GM12891 (cell line): ENCODE data around the gene PFKFB2.

Experiments used
- DNase-seq: peaks from one replicate; pipeline ENCODE4 v3.0.0; 2011; ENCODE audit warnings: low spot score; ENCODE audit not compliant: insufficient read length
- FAIRE-seq: peaks from 2 replicates; lab custom pipeline; 2011; peaks lifted over from hg19 to GRCh38; lab: Jason Lieb, UNC
- PAX5 ChIP-seq: IDR thresholded peaks from 2 replicates; pipeline ENCODE4 v1.6.1; 2011; ENCODE audit warnings: low read length, moderate library complexity, mild to moderate bottlenecking; ENCODE audit not compliant: insufficient read depth, severe bottlenecking
- POLR2A ChIP-seq: IDR thresholded peaks from 2 replicates; pipeline ENCODE4 v1.6.1; 2011; ENCODE audit warnings: low read depth, low read length, control low read depth
- POLR2AphosphoS5 ChIP-seq: IDR thresholded peaks from 2 replicates; pipeline ENCODE4 v1.6.1; 2011; ENCODE audit warnings: low read depth, low read length, control low read depth
- POU2F2 ChIP-seq: IDR thresholded peaks from 2 replicates; pipeline ENCODE4 v1.6.1; 2011; ENCODE audit warnings: low read depth, mild to moderate bottlenecking, control low read depth, low read length, moderate library complexity
- SPI1 ChIP-seq: IDR thresholded peaks from 2 replicates; pipeline ENCODE4 v1.6.1; 2011; ENCODE audit warnings: low read depth, low read length, control low read depth
- TAF1 ChIP-seq: IDR thresholded peaks from 2 replicates; pipeline ENCODE4 v1.6.1; 2011; ENCODE audit warnings: low read depth, low read length, control low read depth

Gene PFKFB2

GRCh38 chr1:207050480-207051190 is 2.4 kb upstream of the PFKFB2 start:
- FAIRE-seq, result peak; percentile 81
- peak; percentile 77; the same call in 1 of the 2 replicates for TF ChIP-seq POLR2A
- peak; percentile 64 for TF ChIP-seq PAX5
- no peak for TF ChIP-seq SPI1
- peak; percentile 55; the same call in 1 of the 2 replicates for TF ChIP-seq TAF1
- TF ChIP-seq POLR2AphosphoS5, result peak; percentile 51

DNA sequence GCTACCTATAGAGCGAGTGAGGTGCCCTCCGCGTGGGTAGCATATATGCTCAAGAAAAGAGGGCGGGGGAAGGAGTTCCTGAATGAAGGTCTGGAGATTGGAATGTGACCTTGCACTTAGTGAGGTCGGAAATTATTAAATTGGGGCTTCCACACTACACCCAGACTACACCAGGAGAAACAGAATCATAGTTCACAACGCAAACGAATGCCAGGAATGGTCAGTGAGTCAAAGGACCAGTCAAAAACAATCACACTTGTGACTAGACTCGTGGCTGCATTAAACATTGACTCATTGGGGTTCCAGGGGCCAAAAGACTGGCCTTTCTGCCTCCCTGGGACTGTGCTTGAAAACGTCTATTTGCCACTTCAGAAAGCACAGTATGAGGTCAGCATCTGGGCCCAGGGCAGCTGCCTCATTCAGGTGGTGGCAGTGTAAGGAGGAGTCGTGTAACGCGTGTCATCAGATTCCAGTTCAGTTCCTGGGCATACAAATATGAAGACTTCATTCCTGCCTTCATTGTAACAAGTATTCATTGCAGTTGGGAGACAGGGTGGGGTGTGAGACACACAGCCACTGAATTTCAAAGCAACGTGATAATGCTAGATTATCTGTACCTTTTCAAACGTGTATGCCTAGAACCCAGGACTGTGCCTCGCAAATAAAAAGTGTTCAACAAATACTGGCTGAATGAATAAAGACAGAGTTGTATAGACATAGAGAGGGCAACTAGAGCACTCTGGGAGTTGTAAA is 1.7 kb upstream of the PFKFB2 start, which contains the start of gene YOD1:
YOD1 (minus strand) TSS at position 18 of the 753 bp plus-strand sequence. CDS start 178 bp downstream, outside the sequence.
- FAIRE-seq (no peak), DNase-seq (no peak)
- TF ChIP-seq POLR2A (no peak), POLR2AphosphoS5 (no peak), POU2F2 (no peak), TAF1 (no peak), PAX5 (no peak), SPI1 (no peak)

More at GRCh38 chr1:207050480-207051190, 2.4 kb upstream of the PFKFB2 start:
- DNase-seq, result peak; percentile 62

GRCh38 chr1:207054491-207054890 is 1.4 kb downstream of the PFKFB2 start:
- TF ChIP-seq POU2F2 (no peak), SPI1 (peak; percentile 22; the same call in 1 of the 2 replicates), TAF1 (no peak), PAX5 (no peak), POLR2AphosphoS5 (no peak), POLR2A (no peak)
- DNase-seq (no peak), FAIRE-seq (no peak)

DNA sequence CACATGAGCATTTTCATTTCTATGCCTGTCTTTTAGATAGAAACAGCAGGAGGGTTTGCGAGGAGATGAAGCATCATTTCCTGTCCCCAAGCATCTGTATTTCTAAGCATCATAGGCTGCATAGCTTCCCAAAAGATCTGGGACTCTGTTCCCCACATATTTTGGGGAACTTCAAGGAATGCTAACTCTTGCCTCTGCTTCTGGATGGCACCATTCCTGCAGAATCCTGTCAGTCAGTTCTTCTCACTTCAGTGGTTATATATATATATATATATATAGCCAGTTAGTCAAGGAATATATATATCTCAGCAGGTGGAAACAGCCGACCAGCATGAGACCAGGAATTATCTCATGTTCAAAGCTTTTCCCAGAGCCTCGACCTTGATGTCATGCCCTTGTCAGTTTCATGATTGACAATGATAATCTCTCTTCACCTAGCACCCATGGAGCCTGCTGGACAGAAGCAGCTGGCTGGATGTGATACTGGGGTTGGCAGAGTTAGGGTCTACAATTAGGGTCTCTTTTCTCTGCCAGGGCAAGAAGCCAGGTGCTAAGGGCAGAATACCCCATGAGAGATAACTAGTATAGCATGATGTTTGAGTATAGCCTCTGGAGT is 2.4 kb downstream of the PFKFB2 start:
- no peak for FAIRE-seq
- DNase-seq, result no peak
- TF ChIP-seq POLR2AphosphoS5 (no peak), POLR2A (no peak), TAF1 (no peak), SPI1 (no peak)

- FAIRE-seq, result no peak
- TF ChIP-seq PAX5 (no peak), SPI1 (no peak), POU2F2 (no peak), POLR2A (no peak), TAF1 (no peak), POLR2AphosphoS5 (no peak)
- DNase-seq, result no peak
Measured at GRCh38 chr1:207056673-207057072, 3.6 kb downstream of the PFKFB2 start.

- no peak for FAIRE-seq
- no peak for DNase-seq
- TF ChIP-seq TAF1 (no peak), POLR2A (no peak), PAX5 (no peak), POU2F2 (no peak), SPI1 (no peak), POLR2AphosphoS5 (no peak)
Measured at GRCh38 chr1:207058252-207058651, 5.2 kb downstream of the PFKFB2 start.

GRCh38 chr1:207058878-207059867 is 6.1 kb downstream of the PFKFB2 start:
- no peak for DNase-seq
- TF ChIP-seq PAX5 (no peak), POLR2A (no peak), POLR2AphosphoS5 (no peak), TAF1 (no peak), SPI1 (no peak), POU2F2 (no peak)
- FAIRE-seq, result no peak

DNA sequence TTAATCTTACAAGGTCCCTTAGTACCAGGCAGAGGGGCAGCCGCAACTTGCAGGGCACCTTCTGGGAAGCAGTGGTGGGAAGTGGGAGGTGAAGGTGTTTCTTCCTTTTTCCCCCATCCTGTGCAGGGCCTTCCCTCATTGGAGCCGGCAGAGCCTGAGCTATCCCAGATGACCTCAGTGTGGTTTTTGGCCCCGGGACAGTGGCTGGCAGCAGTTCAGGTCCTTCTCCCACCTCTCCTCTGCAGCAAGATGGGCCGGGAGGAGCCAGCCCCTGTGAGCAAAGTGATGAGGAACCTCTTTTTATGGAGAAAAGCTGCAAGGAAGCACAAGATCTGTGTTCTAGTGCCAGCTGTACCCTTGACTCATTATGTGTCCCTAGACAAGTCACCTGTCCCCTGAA is 6.8 kb downstream of the PFKFB2 start:
- DNase-seq (no peak), FAIRE-seq (no peak)
- TF ChIP-seq POU2F2, result no peak
- TF ChIP-seq SPI1, result no peak
- TF ChIP-seq POLR2A, result no peak
- TF ChIP-seq PAX5, result no peak
- no peak for TF ChIP-seq TAF1
- TF ChIP-seq POLR2AphosphoS5, result no peak
